ENCODE results near the gene SNRPA. TPM values are rescaled to one million over a fixed set of nuclear protein-coding genes. Genes with fewer than 3 reads are reported as not detected.
A peak's percentile ranks its signal among the peaks of the same experiment; 100 is the strongest.

Gene SNRPA
- total and polyA plus RNA-seq, 2 of the 13 experiments (the other 11 are each of a cell fraction or from before 2014, with no cell fraction given), result 59.6 to 162 TPM

- TF ChIP-seq ZNF687 (CRISPR knock-in tag; IDR thresholded peaks at IDR 0.05) (peak; percentile 73), ZNF639 (CRISPR knock-in tag; conservative IDR thresholded peaks at IDR 0.05) (no peak), ZNF18 (CRISPR knock-in tag; IDR thresholded peaks at IDR 0.05; ENCODE audit: insufficient replicate concordance) (no peak), SOX6 (IDR thresholded peaks at IDR 0.05) (no peak), SOX6 (CRISPR knock-in tag; IDR thresholded peaks at IDR 0.05) (0 out of 2 replicates have a peak, but pooled peaks have one; percentile 17), ZSCAN29 (CRISPR knock-in tag; conservative IDR thresholded peaks at IDR 0.05) (no peak), ASH2L (IDR thresholded peaks at IDR 0.05; ENCODE audit: insufficient read length, low read depth, low read length) (no peak), KDM5A (IDR thresholded peaks at IDR 0.05; ENCODE audit: borderline replicate concordance, low read length) (no peak), HOMEZ (CRISPR knock-in tag; IDR thresholded peaks at IDR 0.05; ENCODE audit: low read depth) (no peak), ZNF839 (CRISPR knock-in tag; IDR thresholded peaks at IDR 0.05; ENCODE audit: borderline replicate concordance) (no peak), ZNF713 (CRISPR knock-in tag; IDR thresholded peaks at IDR 0.05) (no peak), ZXDC (CRISPR knock-in tag; IDR thresholded peaks at IDR 0.05) (0 out of 2 replicates have a peak, but pooled peaks have one; percentile 39), SATB2 (CRISPR knock-in tag; IDR thresholded peaks at IDR 0.05) (no peak), ARNT2 (CRISPR knock-in tag; IDR thresholded peaks at IDR 0.05; ENCODE audit: low read depth) (no peak), EED (CRISPR knock-in tag; IDR thresholded peaks at IDR 0.05) (no peak), MYC (CRISPR knock-in tag; IDR thresholded peaks at IDR 0.05; ENCODE audit: borderline replicate concordance) (peak; percentile 53; the same call in 1 of the 2 replicates), ZFAT (CRISPR knock-in tag; conservative IDR thresholded peaks at IDR 0.05) (no peak), ZMYM2 (CRISPR knock-in tag; IDR thresholded peaks at IDR 0.05) (no peak)
Measured at GRCh38 chr19:40702337-40703012, 48.5 kb upstream of the SNRPA start (continued).

Data from HepG2 (cell line).